NCI-H1436 treated with DMSO at 0.1 percent for 48 hours (cell line): Measurements from ENCODE around the gene CORO7.
"Not testable (repeated sequence)": the region's sequence is repeated elsewhere in the genome, so short reads cannot be mapped to it uniquely, and the experiment has no call there.

Experiments
- DNase-seq: peaks from one replicate; lab custom pipeline; 2025; lab: John Stamatoyannopoulos, UW

Gene CORO7

DNA sequence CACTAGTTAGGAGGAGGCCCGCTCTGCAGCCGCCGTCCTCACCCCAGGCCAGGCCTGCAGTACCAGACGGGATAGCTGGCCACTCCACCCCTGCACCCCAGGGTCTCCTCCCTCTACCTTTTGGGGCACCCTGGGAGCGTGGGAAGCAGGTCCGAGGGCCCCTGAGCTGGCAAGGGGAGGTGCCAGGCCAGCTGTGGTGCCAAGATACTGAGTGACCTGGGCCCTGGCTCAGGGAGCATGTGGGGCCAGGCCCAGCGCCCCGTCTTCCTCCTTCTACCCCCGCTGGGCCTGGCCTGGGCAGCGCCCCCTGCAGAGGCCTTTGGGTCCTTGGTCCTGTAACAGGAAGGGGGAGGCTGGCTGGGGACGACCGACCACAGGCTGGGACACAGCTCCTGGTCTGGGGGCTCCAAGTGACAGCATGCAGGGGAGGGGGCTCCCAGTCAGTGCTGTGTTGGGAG lies 78.2 kb downstream of the CORO7 start:
- DNase-seq, result no peak

DNA sequence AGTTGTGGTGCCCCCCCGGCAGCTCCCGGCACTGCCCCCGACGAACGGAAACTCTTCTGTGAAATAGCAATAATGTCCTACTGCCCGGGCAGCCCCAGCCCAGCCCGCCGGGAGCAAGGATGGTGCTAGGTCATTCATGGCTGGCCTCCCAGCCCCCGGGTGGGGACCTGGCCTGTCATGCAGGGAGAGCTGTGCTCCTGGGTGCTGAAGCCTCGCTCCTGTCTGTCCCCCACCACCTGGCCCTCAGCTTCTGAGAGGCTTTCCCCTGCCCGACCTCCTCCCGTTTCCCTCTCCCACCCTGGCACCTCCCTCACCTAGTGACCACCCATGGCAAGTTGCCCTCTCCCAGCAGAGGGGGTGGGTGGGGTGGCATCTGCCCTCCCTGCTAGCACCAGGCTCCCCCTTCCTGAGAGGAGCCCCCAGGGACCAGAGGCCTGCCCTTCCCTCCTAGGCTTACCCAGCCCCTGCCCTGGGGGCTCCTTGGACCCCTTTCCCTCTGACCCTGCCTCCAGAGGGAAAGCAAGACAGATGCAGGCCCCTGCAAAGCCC lies 78.8 kb downstream of the CORO7 start:
- no peak for DNase-seq

DNA sequence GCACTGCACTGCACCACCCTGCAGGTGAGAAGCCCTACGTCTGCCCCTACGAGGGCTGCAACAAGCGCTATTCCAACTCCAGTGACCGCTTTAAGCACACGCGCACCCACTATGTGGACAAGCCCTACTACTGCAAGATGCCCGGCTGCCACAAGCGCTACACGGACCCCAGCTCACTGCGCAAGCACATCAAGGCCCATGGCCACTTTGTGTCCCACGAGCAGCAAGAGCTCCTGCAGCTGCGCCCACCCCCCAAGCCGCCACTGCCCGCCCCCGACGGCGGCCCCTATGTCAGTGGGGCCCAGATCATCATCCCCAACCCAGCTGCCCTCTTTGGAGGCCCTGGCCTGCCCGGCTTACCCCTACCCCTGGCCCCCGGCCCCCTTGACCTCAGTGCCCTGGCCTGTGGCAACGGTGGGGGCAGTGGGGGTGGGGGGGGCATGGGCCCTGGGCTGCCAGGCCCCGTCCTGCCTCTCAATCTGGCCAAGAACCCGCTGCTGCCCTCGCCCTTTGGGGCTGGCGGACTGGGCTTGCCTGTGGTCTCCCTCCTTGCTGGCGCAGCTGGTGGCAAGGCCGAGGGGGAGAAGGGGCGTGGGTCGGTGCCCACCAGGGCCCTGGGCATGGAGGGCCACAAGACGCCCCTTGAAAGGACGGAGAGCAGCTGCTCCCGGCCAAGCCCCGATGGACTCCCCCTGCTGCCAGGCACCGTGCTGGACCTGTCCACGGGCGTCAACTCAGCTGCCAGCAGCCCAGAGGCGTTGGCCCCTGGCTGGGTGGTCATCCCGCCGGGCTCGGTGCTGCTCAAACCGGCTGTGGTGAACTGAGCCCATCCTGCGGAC lies 79.5 kb downstream of the CORO7 start:
- no peak for DNase-seq

DNA sequence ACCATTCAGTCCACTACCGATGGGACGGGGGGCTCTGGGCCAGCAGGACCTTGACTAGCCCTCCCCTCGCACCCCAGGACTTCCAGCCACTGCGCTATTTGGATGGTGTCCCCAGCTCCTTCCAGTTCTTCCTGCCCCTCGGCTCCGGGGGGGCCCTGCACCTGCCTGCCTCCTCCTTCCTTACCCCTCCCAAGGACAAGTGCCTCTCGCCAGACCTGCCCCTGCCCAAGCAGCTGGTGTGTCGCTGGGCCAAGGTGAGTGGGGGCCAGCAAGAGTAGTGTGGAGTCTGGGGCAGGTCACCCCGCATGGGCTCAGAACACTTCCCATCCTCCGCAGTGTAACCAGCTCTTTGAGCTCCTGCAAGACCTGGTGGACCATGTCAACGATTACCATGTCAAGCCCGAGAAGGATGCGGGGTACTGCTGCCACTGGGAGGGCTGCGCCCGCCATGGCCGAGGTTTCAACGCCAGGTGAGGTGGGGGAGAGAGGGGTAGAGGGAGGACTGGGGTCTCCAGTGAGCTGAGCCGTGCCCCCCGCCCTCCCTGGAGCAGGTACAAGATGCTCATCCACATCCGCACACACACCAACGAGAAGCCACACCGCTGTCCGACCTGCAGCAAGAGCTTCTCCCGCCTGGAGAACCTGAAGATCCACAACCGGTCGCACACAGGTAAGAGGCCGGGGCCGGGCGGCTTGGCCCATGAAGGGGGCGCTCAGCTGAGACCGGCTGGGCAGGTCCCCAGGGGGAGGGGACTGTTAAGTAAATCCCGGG lies 81.5 kb downstream of the CORO7 start:
- no peak for DNase-seq

DNA sequence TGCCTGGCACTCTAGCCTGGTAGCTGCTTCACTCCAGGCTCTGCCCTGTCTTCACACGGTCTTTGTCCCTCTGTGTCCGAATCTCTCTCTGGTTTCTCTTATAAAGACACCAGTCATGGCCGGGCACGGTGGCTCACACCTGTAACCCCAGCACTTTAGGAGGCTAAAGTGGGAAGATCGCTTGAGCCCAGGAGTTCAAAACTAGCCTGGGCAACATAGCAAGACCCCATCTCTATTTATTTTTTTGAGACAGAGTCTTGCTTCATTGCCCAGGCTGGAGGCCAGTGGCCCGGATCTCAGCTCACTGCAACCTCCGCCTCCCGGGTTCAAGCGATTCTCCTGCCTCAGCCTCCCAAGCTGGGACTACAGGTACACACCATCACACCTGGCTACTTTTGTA lies 82.7 kb downstream of the CORO7 start:
- DNase-seq, result not testable (repeated sequence)

DNA sequence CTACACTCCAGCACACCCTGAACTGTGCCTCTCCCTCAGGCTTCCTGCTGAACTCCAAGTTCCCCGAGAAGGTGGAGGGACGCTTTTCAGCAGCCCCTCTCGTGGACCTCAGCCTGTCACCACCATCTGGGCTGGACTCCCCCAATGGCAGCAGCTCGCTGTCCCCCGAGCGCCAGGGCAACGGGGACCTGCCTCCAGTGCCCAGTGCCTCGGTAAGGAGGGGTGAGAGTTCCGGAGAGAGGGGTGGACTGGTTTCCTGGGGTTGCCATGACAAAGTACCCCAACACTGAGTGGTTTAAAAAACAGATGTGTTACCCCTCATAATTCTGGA lies 83.1 kb downstream of the CORO7 start:
- DNase-seq, result no peak

DNA sequence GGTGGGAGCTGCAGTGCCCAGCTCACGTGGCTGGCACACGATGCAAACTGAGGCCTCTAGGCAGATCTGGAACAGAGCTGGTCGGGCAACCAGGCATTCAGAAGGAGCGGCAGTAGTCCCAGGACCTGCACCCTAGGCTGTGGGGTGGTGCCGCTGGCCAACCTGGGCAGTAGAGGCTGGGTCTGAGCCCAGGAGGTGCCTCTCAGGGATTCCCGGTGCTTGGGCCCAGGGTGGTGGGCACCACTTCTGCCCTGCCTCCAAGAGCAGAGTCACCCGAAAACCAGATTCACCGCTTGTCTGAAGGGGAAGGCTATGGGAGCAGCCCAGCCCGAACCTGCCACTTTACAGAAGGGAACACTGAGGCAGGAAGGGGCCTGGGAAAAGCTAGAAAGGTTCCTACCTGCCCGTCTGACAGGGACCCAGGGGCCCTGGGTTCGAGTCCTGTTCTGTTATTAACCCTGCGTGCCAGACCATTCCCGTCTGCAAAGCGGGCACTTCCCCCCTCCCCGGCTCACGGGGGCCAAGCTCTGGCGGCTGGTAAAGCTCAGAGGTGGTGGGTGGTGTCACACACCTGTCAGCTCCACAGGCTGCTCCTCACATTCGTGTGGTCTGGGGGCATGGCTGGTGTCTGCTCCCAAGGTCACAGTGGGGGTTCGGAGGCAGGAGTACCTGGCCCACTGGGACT lies 83.6 kb downstream of the CORO7 start:
- no peak for DNase-seq

DNA sequence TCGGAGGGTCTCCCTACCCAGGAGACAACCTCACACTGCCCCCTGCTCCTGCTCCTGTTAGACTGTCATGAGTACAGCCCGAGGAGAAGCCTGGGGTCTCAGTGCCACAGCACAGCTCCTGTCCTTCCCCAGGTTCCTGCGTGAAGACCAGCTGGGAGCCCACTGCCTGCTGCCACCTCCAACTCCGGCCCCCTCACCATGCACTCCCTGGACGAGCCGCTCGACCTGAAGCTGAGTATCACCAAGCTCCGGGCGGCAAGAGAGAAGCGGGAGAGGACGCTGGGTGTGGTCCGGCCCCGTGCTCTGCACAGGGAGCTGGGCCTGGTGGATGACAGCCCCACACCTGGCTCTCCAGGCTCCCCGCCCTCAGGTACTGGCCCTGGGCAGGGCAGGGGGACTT lies 84.3 kb downstream of the CORO7 start:
- no peak for DNase-seq

DNA sequence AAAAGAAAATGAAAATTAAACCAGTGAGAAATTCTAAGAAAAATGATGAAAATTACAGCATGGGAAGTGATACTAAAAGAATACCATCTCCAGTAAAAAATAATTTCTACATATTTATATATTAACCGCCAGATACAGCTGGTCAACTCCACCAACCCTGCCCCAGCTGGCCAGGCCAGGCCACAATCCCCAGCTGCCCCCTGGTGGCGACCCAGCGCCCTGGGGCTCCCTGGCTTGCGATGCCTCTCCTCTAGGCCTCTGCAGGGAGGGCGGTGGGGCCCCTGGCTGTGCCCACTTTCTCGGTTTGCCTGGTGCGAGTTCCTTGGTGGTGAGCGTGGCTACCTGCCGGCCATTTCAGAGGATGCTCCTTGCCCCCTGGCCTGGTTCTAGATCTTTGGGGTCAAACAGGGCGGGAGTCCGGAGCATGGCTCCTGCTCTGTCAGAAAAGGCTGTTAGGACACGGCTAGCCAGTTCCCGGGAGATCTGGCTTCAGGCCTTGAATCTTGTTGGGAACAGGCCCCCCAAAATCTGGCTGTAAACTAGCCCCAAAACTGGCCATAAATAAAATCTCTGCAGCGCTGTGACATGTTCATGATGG lies 86.0 kb downstream of the CORO7 start:
- no peak for DNase-seq

DNA sequence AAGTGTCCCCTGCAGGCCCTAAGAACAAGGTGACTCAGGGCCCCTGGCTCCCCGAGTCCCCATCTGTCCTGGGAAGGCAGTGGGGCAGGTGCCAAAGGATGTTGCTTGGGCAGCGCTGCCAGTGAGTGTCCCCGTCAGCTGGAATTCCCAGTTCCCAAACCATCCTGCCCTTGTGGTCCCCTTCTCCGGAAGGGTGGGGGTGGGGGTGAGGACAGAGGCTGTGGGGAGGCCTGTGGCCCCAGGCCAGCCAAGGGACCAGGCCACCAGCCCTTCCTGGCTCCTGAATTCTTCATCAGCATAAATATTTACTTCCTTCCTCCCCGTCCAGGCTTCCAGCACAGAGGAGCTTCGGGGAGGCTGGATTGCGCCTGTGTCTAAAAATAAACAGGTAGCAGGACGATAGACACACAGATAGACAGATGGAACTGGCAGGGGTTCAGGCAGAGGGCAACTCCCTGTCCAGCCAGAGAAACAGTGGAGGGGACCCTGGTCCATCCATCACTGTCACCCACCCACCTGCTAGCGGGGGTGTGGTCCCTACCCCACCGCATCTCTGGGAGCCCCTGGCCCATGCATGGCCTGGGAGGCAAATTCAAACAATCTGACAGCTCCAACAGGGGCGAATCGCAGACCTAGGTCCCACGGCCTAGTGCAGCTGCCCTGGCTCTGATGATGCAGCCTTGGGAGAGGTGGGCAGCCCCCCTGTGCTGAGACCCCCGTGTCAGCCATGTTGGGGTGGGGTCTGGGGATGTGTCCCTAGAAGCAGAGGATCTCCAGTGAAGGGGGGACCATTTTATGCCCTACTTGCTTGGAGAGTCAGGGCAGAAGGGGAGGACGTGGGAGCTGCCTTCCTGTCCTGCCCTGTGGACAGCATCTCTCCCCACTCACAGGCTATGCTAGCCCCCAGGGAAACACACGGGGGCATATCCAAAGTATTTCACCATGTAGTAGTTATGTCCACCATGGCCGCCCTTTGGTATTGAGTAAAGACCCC lies 87.3 kb downstream of the CORO7 start:
- DNase-seq, result no peak

DNA sequence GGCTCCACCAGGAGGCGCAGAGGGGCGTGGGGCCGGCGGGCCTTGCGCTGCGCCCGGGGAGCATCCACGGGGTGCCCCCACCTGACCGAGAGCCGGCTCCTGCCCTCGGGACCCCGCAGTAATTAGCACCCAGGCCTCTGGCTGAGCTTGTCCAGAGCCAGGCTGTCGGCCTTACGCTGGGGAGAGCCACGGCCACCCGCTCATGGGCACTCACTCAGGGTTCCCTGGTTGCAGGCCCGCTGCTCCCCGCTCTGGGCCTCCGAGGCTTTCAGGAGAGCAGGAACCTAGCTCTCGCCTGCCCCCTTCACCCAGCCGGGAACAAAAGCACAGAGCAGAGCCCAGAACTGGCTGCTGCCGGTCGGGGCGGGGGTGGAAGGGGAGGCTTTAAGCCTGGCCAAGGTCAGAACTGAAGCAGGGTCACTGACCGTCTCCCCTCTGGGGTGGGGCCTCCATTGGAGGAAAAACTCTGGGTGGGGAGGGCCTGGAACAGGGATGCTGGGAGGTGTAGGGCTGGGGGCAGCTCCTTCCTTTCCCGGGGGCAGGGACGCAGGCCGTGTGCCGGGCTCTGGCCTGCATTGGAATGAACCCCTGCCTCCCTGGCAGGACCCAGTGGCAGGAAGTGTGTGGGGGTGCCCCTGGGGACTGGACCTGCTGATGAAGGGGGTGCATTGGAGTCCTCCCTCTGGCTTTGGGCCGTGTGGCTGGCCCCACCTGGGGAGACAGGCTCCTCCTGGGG lies 88.2 kb downstream of the CORO7 start:
- no peak for DNase-seq

DNA sequence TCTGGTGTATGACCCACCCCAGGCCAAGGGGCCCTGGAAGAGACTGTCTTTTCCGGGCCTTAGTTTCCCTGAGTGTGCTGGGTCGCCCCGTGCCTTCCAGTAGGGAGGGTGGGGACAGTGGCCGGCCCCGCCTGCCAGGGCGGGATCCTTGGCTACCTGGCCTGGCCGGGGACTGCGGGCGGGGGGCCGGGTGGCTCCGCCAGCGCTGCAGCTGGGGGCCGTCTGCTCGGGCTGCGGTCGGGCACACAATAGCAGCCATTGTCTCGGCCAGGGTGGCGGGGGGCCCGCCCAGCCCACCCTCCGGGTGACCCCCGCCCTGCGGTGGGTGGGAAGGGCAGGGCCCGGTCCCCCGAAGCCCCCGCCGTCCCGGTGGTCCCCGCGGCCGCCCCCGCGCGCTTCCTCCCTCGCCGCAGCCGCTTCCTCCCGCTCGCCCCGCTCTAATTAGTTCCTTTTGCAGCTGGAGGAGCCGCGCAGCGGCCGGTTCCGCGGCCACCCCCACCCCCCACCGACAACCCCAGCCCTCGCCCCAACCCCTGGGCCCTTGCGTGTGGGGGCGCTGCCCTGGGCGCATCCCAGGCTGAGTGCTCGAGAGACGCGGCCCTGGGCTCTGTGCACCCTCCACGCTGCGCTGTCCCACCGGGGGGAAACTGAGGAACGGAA lies 88.9 kb downstream of the CORO7 start:
- no peak for DNase-seq

DNA sequence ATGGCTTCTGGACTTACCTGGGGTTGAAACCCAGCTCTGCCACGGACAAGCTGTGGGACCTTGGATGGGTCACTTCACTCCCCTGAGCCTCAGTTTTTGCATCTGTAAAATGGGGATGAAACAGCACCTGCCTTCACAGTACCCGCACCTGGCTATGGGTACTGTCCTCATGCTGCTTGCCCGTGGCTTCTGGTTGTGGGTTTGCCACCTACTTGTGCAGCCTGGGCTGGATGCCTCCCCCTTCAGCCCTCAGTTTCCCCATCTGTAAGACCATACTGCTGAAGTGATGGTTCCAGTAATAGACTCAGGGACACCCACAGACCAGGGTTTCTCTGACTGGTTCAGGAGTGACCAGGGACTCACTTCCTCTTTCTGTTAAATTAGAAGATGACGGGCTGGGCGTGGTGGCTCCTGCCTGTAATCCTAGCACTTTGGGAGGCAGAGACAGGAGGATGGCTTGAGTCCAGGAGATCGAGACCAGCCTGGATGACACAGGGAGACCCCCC lies 91.1 kb downstream of the CORO7 start:
- no peak for DNase-seq

DNA sequence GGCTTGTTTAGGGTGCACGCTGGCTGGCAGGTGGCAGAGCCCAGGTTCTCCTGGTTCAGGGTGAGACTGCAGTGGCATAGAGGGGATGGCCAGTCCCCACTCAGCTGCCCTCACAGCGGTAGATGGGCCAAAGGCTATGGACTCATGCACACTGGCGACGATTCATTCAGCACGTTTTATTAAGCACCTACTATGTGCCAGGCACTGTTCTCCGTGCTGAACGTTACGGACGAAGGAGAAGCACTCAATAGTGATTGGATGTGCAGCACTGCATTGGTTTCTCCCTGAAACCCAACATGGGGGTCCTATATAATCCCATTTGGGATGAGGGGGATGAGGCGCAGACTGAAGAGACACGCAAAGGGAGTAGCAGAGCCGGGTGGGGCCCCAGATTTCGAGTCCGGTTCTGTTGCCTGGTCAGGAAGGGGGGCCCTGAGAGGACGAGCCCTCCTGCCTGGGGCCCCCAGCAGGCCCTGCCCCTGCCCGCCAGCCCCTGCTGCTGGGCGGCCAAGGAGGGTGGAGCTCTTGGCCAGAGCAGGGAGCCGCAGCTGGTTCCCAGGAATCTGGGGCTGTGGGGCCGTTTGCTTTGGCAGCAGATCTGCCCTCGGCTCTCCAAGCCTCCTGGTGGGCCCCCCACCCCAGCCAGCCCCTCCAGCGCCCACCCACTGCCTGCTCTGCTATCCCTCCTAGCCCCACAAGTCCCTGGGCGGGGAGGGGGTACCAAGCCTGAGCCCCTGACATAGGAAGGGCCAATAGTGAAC lies 91.7 kb downstream of the CORO7 start:
- DNase-seq, result no peak

DNA sequence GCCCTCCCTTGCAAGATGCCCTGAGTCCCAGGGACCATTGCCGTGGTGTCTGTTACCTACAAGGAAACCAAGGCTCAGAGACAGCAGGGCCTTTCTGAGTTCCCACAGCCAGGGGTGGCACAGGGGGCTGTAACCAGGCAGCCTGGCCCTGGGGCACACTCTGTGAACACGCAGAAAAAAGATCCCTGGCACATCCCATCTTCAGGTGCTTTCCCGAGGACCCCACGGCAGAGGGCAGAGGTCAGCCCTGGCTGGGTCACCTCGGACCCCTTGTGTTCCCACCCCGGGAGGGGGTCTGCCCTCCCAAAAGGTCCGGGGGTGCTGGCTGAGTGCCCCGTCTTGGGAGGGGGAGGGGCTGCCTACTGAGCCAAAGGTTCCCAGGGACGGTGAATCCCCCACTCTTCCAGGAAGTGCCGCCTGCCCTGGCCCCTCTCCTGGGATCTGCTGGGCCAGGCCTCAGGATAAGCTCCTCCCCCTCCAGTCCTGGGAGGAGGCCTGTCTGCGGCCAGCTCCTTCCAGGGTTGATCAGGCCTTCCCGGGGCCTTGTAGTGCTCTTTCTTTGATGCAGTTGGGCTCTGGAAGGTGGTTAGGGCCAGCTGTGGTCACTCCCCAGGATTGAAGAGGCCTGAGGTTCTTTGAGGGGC lies 92.4 kb downstream of the CORO7 start:
- DNase-seq, result no peak

DNA sequence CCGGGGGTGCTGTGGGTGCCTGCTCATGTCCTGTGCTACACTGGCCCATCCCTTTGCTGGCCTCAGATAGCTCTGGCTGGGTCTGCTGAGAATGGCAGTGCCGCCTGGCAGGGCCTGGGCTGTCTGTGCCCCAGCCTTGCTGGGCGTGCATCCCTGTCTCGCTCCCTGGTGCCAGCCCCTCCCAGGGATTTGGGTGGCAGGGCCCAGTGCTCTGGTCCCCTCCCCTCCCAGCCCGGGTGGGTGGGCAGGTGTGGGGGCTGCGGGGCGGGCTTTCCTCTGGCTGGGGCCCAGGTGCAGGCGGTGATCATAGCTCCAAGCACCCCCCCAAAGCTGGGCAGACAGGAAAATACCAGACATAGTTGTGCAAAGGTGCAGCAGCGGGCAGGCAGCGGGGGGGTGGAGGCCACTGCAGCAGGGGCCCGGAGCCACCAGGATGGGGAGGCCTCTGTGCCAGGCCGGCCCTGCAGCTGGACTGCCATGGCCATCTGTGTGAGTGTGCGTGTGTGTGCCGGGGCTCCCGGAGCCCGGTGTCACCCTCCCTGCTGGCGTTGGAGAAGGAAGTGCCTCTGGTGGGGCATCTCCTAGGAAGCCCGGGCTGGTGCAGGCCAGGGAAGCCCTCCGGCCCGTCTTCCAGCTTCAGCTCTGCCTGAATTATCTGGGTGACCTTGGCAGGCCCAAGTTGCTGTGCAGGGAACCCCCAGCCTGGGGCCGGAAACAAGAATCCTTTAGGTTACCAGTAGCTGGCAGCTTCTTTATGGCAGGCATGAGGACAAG lies 93.1 kb downstream of the CORO7 start:
- DNase-seq, result no peak
